HG03575 (cell line): ENCODE measurements around the gene DPM3.
"Not testable (repeated sequence)": the region's sequence is repeated elsewhere in the genome, so short reads cannot be mapped to it uniquely, and the experiment has no call there.

Source experiments
- ATAC-seq: cut with Tn5 transposase; IDR thresholded peaks from one replicate; pipeline ENCODE4 v1.9.1; 2021; ENCODE audit not compliant: unreplicated experiment, insufficient number of reproducible peaks, low FRiP score; ENCODE audit errors: extremely low read depth

The DPM3 gene

DNA sequence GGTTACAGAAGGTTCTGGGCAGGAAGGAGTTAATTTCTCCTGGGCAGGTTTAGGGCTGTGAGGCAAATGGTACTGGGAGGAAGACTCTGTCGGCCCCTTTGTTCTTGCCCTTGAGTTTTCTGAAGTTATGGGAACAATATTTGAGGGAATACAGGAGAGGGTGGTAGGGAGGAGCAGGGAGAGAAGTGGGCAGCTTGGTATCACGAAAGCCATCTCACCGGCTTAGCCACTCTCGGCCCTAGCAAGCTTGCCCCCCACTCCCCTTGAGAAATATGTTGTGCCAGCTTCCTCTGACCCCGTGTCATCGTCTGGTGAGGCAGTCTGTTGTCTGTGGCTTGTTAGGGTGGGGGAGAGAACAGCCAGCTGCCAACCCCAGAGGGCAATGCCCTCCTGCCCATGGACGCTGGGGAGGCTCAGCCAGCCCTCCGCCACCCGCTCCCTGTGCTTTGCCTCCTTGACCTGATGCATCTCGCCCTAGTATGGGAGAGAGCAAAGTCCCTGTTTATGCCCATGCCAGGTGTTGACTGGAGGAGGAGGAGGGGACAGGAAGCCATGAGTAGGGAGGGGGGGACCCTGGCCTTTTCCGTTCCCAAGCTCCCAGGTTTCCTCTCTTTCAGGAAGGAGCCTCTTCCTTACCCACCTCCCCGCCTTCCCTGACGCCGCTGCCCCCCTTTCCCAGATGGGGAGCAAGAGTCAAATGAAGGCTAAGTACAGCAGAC lies 11.4 kb downstream of the DPM3 start:
- ATAC-seq = no peak

DNA sequence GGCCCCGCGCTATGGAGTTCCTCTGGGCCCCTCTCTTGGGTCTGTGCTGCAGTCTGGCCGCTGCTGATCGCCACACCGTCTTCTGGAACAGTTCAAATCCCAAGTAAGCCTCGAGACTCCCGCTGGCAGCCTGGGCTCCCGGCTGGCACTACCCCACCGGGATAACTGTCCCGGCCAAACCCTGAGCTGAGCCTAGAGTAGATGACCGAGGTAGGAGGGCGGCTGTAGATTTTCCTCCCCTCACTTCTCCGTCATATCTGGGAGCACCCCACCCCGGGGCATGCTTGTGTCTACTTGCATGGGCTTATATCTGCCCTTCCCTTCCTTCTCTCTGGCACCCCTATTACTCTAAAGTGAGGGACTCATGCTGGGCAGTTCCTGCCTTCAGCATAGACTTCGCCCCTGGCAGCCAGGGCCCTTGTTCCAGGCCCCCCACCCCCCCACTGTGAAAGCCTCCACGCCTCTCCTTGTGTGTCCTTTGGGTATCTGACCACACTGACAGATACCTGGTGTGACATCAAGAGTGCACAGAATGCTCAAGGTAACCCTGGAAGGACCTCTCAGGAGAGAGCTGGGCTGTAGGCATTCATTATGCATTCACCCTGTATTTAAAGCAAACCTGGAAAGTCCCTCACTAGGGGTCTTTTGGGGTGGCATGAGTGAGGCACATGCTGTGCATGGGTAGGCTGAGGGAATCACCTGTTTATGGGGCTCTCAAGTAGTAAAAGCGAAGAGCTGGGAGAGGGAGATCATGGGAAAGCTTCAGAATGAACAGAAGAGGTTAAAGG lies 12.2 kb downstream of the DPM3 start:
- no peak for ATAC-seq

DNA sequence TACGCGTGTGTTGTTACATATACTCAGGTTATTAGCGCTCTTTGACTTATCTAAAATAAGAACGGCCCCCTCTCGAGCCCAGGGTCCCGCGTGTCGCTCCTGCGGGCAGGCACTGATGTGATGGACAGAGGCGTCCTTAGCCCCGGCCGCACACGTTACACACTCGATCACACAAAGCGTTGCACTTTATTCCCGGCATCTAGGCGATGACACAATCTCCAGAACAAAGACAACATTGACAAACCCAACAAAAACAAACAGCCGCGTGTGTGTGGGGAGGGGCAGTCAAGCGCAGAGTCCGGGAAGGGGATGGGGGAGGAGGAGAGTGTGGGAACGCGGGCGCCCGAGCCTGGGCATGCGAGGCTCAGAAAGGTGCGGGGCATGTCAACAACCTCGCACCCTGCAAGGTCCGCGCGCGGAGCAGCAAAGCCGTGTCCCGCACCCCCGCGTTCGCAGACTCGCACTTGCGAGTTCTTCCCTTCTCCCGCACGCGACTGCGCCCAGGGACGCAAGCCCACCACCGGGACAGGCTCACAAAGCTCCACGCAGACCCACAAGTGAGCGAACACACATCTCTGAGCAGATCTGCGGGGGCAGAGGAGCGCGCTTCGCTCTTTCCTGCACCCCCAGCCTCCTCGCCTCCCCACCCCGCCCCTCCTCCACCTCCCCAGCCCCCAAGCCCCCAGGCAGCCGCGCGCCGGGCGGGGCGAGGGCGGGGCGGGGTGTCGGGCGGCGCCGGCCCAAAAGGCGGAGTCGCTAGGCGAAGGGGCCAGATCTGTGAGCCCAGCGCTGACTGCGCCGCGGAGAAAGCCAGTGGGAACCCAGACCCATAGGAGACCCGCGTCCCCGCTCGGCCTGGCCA lies 13.0 kb downstream of the DPM3 start, which contains the start of gene EFNA1:
Gene EFNA1, plus strand, starts transcription at position 772 of the 862 bp plus-strand sequence. CDS start 102 bp downstream, outside the sequence.
- ATAC-seq = no peak

DNA sequence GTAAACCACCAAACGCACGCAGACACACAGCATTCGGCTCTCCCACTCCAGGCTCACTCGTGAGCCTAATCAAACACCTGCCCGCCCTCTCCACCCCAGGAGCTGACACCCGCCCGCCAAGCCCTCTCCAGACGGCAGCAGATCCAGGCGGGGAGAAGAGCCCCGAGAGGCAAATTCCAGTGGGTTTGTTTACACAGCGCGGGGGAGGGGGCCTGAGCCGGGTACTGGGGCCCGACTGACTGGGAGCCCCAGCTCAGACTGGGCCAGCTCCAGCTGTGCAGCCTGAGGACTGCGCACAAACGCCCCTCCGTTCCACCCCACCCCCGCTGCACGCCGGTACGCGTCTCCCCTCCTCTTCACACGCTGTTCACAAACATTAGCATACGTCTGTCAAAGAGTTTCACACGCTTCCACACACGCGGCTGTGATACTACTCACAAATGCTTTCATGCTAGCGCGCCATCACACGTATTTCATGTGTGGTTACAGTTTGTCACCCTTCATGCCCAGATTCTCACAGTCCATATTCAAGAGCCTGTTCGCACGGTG lies 13.7 kb downstream of the DPM3 start:
- no peak for ATAC-seq

DNA sequence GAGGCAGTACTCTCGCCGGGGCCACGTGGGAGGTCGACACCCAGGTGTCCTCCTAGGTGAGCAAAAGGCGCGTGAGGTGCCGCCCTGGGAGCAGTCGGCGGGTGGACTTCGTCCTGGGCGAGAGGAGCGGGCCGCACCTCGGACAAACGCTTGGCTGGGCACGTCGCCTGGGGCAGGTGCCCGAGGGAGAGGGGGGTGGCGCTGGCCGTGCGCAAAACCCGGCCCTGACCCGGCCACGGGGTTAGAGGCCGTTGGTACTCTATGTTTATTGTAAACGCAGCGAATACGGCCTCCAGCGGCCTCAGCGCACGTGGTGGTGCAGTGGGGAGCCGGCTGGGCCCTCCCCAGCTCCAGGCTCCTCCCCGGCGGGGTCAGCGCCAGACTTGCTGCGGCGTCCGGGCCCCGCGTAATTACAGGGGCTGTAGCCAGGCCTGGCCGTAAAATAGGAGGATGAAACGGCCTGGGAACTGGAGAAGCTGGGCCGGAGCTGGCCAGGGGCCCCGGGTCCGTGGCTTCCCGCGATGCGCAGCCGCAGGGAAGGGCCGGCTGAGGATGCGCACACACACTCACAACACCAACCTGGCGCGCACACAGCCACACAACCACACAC lies 14.3 kb downstream of the DPM3 start:
- ATAC-seq = no peak

DNA sequence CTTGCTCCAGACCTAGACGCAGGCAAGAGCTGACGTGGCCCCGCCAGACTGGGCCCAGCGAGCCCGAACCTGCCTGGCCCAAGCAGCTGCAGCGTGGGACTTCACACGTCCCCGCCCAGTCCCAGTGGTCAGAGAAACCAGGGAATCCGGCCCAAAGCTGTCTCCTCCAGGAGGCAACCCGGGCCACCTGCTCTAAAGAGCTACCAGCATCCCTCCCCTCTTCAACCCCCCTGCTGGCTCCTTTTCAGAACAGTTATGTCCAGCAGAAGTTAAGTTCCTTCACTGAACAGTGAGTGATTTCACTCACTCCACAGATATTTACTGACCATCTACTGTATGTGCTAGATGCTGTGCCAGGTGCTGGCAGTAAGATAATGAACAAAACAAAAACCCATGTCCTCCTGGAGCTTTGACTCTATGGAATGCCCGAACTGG lies 14.8 kb downstream of the DPM3 start:
- no peak for ATAC-seq

DNA sequence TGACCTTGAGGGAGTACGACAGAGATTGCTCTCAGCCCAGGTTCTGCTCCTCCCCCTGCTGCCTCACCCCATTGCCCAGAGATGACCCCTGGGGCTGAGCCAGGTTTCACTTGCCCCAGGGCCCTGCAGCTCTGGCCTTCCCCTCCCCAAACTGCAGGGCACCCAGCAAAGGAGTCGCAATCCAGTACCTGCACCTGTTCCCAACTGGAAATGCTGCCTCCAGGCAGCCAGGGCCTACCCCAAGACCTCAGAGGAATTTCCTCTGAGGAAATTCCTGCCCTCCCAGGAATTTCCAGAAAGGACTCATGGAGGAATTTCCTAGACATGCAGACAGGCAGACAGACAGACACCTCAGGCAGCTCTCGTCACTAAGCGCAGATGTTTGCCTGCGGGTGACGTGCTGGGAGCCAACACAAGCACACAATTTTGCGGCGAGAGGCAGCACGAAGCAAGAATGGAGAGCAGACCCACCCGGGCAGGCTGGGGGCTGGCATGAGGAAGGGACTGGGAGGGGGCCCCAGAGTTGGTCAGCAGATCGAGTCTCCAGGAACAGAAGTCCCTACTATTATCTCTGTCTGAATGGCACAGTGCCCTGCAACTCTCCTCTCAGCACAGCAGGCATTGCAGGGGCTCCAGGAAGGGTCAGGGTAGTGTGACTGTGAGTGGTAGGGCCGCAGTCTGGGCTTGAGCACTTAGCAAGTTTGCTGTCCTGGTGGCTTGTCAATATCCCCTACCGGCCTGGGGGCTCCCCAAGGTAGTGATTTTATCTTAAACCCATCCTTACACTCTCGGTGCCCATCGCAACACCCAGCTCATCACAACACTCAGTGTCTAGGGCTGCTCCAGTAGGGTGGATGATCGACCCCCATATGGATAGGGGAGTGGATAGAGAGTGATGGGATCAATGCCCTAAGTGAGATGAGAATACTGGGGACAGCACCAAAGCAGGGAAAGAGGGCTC lies 15.5 kb downstream of the DPM3 start:
- ATAC-seq = no peak

DNA sequence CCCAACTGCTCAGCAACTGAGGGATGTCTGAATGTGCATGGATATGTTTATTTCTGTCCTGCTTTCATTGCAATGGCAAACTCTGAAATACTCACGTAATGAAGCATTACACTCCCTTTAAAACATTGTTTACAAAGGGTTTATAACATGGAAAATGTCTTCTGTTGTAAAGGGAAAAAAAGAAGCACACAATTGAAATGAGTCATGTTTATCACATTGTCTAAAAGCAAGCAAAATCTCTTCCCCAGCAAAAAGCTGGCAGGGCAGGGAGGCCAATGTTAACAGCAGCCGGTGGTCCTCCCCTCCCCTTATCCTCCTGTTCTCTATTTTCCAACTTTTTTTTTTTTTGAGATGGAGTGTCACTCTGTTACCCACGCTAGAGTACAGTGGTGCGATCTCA lies 16.5 kb downstream of the DPM3 start:
- no peak for ATAC-seq

DNA sequence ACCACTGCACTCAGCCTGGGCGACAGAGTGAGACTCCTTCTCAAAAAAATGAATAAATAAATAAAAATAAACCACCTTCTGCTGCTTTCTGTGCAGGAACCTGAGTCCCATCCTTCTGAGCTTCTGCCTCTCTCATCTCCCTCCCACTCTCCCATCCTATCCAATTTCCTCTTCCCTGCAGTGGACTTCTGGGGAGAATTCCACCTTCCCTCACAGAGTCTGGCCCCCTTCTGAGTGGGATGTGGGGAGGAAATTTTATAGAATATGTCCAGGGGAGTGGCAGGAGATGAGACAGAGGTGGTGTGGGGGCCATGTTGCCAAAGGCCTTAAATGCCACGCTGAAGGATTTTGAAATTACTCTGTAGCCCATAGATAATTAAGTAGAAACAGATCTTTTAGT lies 18.0 kb downstream of the DPM3 start:
- no peak for ATAC-seq

DNA sequence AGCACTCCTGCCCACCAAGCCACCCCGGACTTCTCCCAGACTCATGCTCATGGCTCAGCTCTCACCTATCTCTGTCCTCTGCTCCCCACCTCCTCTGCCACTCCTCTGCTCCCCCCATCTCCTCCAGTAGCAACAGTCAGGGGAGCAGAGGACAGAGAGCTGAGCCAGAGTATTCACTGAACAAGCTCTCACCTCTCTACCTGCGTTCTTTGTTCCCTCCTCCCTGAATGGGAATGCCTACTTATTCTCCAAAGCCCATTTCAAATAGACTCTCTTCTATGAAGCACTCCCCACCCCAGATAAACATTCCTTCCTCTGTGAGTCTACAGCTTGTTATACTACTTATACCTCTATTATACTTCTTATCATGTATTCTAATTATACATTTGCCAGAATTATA lies 19.1 kb downstream of the DPM3 start:
- ATAC-seq = no peak

DNA sequence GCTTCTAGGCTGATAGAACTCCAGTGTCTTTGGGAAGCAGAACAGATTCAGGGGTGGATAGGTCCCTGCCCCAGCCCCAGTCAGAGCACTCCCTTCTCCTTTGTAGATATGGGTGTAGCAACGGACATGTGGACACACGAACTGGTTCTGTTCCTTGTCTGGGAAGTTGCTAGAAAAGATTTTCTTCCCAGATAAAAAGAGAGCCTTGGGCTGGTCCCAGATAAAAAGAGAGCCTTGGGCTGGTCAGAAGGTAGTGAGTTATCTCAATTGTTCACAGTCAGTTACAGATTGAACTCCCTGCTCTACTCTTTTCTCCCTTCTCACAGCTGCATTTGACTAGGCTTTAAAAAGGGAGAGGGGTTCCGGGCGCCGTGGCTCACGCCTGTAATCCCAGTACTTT lies 20.1 kb downstream of the DPM3 start:
- ATAC-seq = no peak

DNA sequence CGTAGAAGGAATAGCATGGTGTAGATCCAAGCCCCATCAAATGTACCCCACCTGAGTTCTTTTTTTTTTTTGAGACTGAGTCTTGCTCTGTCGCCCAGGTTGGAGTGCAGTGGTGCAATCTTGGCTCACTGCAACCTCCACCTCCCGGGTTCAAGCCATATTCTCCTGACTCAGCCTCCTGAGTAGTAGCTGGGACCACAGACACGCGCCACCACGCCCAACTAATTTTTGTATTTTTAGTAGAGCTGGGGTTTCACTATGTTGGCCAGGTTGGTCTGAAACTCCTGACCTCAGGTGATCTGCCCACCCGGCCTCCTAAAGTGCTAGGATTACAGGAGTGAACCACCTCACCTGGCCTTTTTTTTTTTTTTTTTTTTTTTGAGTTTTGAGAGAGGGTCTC lies 22.2 kb downstream of the DPM3 start:
- ATAC-seq = not testable (repeated sequence)

DNA sequence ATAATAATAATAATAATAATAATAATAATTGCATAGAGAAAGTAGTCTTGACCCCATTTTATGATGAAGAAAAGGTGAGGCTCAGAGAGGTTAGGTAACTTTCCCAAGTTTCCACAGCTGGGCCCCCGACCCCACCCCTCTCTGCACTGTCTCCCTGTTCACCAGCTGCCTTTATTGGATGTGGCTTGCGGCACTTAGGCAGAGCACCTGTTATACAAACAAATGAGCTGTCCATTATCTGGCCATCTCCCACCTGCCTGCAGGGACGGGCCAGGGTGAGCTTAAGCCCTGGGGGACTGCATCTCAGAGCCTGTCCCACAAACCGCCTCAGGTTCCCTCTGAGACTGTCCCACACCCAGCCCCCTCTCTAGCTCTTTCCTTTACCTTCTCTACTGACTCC lies 22.7 kb downstream of the DPM3 start:
- ATAC-seq = no peak

DNA sequence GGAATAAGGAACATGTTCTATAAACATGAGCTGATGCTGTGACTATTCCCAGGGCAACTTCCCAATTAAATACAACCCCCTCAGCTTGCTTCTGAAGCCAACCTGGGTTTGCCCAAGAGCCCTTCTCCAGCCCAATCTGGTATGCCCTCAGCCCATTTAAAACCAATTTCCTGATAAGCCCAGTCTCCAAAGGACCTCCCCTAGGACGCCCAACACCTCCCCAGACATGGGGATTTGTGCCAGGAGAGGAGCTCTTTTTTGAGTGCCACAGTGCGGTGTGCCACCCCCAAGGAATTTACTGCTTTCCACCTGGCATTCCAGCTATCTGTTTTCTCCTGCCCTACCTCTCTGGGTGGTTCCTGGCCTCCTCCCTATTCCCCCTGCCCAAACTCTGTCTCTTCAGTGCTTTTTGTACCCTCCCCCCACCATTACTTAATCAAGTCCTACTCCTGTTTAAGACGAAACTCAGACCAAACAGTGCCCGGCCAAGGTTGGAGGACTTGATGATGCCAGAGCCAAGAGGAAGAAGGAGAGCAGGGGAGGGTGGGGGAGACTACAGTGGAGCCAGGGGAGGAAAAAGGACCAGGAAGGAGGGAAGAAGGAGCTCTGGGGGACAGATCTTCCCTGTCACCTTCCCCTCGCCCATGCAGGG lies 24.1 kb downstream of the DPM3 start:
- ATAC-seq = no peak

DNA sequence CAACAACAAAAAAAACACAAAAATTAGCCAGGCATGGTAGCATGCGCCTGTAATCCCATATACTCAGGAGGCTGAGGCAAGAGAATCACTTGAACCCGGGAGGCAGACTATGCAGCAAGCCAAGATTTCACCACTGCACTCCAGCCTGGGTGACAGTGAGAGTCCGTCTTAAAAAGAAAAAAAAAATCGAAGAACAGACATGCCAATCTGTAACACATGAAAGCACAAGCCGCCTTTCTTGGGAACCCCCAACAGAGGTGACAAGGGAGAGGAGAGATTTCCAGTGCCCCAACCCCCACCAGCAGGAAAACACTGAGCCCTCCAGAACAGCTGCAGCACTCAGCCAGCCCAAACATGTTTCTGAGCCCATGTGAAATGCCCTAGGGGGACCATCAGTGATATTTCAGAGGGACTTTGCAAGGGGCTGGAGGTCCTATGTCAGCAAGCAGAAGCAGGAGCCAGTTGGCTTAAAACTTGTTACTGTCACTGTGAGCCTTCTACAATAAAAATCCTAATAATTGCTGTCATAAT lies 26.8 kb downstream of the DPM3 start:
- no peak for ATAC-seq

DNA sequence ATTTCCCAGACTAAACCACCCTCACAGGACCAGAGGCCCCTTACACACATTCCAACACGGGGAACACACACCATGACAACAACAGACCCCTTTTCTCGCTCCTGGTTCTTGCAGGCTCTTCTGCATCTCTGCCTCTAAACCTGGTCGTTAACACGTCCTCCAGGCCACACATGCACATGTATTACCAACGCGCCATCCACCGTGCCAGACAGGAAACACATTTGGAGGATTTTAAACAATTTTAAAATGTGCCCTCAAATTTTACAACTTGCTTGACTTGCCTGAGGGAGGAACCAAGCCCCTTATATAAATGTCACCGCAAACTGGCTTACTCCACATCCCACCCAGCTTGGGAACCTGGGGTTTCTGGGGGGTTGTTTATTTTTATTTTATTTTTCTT lies 29.5 kb downstream of the DPM3 start:
- ATAC-seq = no peak

DNA sequence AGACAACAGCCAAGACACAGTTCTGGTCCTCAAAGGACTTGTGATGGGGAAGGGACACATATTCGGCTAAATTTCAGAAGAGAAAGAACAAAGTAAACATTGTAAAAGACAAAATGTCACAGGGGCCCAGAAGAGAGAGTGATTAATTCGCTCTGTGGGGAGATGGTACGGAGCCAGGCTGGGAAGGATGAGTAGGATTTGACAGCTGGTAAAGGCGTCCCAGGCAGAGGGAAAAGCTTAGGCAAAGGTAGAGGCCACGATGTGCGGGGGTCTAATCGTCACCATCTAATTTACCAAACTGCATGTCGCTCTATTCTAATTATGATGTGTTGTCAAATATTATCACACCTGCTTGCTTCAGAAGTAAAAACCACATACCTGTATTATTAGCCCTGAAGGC lies 29.9 kb downstream of the DPM3 start:
- ATAC-seq = no peak
